Nephron progenitor cell (in vitro differentiated cells): Measurements from ENCODE around the gene EZH2.
A peak's percentile ranks its signal among the peaks of the same experiment; 100 is the strongest.

ENCODE experiments used
- DNase-seq: peaks from one replicate; pipeline ENCODE4 v3.0.0; 2021
- H3K27ac Mint-ChIP-seq: 2 replicates; pipeline ENCODE4 v1.8.0; 2021; ENCODE audit warnings: mild to moderate bottlenecking, moderate library complexity, mixed read lengths
- H3K27me3 Mint-ChIP-seq: 2 replicates; pipeline ENCODE4 v1.8.0; 2021; ENCODE audit warnings: mild to moderate bottlenecking, low read depth, mixed read lengths; ENCODE audit not compliant: poor library complexity
- H3K36me3 Mint-ChIP-seq: 2 replicates; pipeline ENCODE4 v1.8.0; 2021; ENCODE audit warnings: low read depth, mixed read lengths
- H3K4me1 Mint-ChIP-seq: 2 replicates; pipeline ENCODE4 v1.8.0; 2021; ENCODE audit warnings: mixed read lengths
- H3K4me3 Mint-ChIP-seq: 2 replicates; pipeline ENCODE4 v1.8.0; 2021; ENCODE audit warnings: mild to moderate bottlenecking, moderate library complexity, mixed read lengths
- H3K9me3 Mint-ChIP-seq: 2 replicates; pipeline ENCODE4 v1.8.0; 2021; ENCODE audit warnings: mild to moderate bottlenecking, moderate library complexity, mixed read lengths
- TF ChIP-seq, protein P1 (sequence below): fragments of 200-600 bp; sonication (generic); IDR thresholded peaks from 2 replicates; pipeline ENCODE4 v1.5.0; 2021; ENCODE audit warnings: antibody characterized with exemption

Gene EZH2

DNA sequence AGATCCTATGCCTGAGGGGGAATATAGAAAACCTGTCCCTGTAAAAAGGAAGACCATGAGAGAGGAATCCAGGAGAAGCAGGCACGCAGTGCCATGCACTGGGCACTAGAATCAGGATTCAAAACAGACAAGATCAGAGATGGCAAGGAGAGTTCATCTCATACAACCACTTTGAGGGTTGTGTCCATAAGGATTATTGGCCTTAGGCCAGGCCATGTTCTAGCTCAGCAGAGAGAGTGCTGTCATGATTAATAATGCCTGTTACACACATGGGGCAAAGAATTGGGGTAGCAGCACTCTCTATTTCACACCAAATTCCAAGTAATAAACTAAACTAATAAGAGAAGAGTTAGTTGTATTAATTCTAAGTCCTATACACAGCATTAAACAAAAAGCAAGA, 29.1 kb downstream of the EZH2 start:
- no peak overlapping the region for H3K4me3 Mint-ChIP-seq
- H3K36me3 Mint-ChIP-seq = peaks cover 25% of the 10 kb centered on the region
- no peaks in the 10 kb centered on the region for H3K9me3 Mint-ChIP-seq
- H3K27me3 Mint-ChIP-seq = no peaks in the 10 kb centered on the region
- H3K27ac Mint-ChIP-seq = no peak overlapping the region
- peaks cover 21% of the 10 kb centered on the region for H3K4me1 Mint-ChIP-seq
- no peak for DNase-seq
- TF ChIP-seq, protein P1, sequence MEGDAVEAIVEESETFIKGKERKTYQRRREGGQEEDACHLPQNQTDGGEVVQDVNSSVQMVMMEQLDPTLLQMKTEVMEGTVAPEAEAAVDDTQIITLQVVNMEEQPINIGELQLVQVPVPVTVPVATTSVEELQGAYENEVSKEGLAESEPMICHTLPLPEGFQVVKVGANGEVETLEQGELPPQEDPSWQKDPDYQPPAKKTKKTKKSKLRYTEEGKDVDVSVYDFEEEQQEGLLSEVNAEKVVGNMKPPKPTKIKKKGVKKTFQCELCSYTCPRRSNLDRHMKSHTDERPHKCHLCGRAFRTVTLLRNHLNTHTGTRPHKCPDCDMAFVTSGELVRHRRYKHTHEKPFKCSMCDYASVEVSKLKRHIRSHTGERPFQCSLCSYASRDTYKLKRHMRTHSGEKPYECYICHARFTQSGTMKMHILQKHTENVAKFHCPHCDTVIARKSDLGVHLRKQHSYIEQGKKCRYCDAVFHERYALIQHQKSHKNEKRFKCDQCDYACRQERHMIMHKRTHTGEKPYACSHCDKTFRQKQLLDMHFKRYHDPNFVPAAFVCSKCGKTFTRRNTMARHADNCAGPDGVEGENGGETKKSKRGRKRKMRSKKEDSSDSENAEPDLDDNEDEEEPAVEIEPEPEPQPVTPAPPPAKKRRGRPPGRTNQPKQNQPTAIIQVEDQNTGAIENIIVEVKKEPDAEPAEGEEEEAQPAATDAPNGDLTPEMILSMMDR = no peak

DNA sequence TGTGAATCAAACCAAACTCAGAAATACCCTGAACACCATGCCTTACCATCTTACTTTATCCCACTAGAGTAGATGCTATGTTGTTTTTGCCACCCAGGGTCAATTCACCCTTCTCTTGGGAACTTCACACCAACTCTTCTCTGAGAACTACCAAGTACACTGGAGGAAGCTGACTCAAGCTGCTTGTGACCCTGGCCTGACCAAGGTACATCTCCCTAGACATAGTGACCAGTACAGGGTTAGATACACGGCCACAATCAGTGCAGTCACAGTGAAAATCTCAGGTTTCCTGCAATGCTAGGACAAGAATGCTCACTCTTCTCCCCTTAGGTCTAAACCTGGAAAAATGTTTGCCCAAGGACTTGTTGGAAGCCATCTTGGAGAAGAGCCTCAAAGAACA, 31.8 kb downstream of the EZH2 start:
- no peak overlapping the region for H3K4me3 Mint-ChIP-seq
- no peak for DNase-seq
- H3K27me3 Mint-ChIP-seq = no peaks in the 10 kb centered on the region
- H3K9me3 Mint-ChIP-seq = no peaks in the 10 kb centered on the region
- peaks cover 46% of the 10 kb centered on the region for H3K4me1 Mint-ChIP-seq
- peak overlapping the region; percentile 74 for H3K27ac Mint-ChIP-seq
- TF ChIP-seq, protein P1 = no peak
- peaks cover 14% of the 10 kb centered on the region for H3K36me3 Mint-ChIP-seq

DNA sequence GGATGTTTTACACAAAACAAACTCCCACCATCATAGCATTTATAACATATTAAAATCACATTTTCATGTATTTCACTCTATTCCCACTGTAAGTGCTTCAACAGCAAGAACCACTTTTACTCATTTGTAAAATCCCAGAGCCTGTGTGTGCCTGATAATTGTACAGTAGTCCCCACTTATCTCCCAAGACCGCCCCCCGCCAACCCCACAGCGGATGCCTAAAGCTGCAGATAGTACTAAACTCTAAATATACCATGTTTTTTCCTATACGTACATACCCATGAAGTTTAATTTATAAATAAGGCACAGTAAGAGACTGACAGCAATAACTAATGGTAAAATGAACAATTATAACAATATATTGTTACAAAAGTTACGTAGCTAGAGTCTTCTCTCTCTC, 33.5 kb downstream of the EZH2 start:
- Mint-ChIP-seq H3K36me3 (peaks cover 14% of the 10 kb centered on the region), H3K9me3 (no peaks in the 10 kb centered on the region), H3K4me3 (no peak overlapping the region), H3K4me1 (peaks cover 56% of the 10 kb centered on the region), H3K27ac (peak overlapping the region; percentile 72), H3K27me3 (no peaks in the 10 kb centered on the region)
- DNase-seq = no peak
- TF ChIP-seq, protein P1 = no peak

DNA sequence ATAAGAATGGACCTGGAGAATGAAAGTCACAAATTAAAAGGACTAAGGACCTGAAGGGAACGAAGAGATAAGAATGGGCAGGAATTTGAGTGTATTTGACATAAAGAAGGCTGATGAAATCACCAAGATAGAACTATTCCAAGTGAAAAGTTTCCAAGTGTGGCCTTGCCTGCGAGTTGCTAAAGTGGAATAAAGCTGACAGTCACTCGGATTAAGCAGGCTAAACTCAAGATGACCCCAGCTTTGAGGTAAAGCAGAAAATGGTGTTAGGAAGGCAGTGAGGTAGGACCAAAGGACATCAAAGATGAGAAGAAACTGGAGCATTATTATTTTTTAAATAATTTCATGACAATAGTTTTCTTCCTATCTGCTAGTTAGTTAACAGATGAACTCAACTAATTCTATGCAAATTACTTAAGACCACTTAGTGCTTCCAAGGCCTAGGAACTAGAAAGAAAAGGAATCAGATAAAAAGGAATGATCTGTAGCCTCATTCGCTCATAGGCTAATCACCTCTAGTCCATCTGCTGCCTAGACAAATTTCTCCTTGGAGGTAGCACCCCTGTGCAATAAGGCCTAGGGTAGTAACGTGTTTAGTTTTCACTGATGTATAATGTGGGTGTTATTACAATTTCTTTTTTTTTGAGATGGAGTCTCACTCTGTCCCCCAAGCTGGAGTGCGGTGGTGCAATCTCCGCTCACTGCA, 34.5 kb downstream of the EZH2 start:
- Mint-ChIP-seq H3K27ac (peak overlapping the region; percentile 89), H3K36me3 (peaks cover 17% of the 10 kb centered on the region), H3K4me1 (peaks cover 56% of the 10 kb centered on the region), H3K27me3 (no peaks in the 10 kb centered on the region), H3K4me3 (no peak overlapping the region), H3K9me3 (no peaks in the 10 kb centered on the region)
- TF ChIP-seq, protein P1 = no peak
- no peak for DNase-seq

DNA sequence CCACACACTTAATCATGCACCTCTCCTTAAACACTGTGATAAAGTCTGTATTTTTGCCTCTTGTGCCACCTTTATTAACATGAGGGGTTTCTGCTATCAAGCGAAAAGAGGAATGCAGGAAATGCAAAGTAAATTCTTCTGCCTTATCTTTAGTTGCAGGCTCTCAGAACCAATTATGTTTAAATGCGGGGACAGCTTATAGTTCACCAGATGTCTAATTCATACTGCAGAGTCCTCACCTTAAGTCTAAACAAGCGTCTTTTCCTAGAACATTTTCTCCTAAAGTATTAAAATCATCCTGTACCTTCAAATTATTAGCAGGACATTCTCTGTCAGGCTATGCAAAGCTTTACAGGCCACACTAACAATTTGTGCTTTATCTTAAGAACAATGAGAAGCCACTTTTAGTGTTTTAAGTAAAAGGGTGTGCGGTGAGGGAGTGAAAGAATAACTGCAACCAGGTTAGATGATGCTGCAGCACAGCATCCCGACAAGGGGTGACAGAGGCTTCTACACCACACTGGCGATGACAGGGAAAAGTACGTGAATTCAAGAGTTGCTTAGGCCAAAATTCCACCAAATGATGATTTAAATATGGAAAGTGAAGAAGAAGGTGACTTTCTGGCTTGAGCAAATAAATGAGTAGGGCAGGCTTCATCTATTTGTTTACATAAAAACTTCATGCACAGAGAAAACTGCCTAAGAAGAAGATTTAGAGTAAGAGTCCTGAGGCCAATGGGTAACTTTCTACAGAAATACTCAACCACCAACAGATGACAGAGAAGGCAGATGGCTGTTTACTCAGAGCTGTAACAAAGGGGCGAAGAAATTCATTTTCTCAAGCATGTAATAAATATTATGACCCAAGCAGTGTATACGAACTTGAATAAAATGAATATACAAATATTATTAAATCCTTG, 36.0 kb downstream of the EZH2 start:
- TF ChIP-seq, protein P1 = no peak
- DNase-seq = no peak
- Mint-ChIP-seq H3K27me3 (no peaks in the 10 kb centered on the region), H3K4me1 (peaks cover 56% of the 10 kb centered on the region), H3K4me3 (no peak overlapping the region), H3K36me3 (peaks cover 27% of the 10 kb centered on the region), H3K27ac (peak overlapping the region; percentile 40), H3K9me3 (no peaks in the 10 kb centered on the region)
